Erythroblast (primary cell): ENCODE measurements around the gene FIZ1.

Experiments
- GATA1 ChIP-seq: IDR thresholded peaks from 2 replicates; pipeline ENCODE4 v1.6.1; 2011; ENCODE audit warnings: low read depth, mild to moderate bottlenecking, control low read depth, low read length, moderate library complexity
- POLR2A ChIP-seq: IDR thresholded peaks from 2 replicates; pipeline ENCODE4 v1.6.1; 2011; ENCODE audit warnings: mild to moderate bottlenecking, low read length

GRCh38 chr19:55643003-55643886 lies 43.9 kb upstream of the FIZ1 start, which contains the start of gene ZNF581:
- TF ChIP-seq POLR2A (peak; percentile 70), GATA1 (no peak)
